Suprapubic skin (tissue), 3 donors: ENCODE results near the gene MEF2A.

Source experiments
- POLR2AphosphoS5 ChIP-seq, 3 donors: sonication (generic); formaldehyde crosslinking; IDR thresholded peaks; one replicate each; pipeline ENCODE4 v1.6.1; 2017; ENCODE audit warnings: antibody characterized with exemption in 3 of 3
- TF ChIP-seq, protein P1 (sequence below), 2 donors: fragments of 200-600 bp in 1 of 2; fragments of 450-650 bp in 1 of 2; sonication (generic) in 1 of 2; IDR thresholded peaks; one replicate each; pipeline ENCODE4 v1.5.1; 2016 to 2019; ENCODE audit warnings: antibody characterized with exemption in 2 of 2, mild to moderate bottlenecking in 1 of 2, moderate library complexity in 1 of 2

DNA sequence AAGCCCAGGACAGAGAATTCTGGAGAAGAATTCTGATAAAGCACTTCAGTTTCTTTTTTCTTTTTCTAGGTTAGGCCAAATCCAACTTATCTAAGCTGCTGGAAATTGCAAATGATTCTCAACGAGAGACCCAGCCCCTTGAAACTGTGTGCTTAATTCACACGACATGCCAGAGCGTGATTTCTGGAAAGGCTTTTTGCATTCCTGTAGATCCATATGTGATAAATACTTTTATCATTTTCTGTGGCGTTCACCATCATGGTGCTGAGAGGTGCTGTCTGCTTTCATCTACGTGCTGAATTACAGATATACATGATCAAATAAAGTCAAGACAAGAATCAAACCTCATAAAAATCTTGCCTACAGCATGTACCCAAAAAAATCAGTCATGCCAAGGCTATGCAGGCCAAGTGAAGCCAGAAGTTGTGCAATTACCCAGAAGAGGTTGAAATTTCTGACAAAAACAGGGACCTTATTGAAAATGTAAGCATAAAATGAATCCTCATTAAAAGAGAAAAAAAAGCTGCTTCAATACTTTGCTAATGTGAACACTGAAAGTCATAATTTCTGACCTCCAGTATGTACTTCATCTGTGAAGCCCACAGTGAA, 10.8 kb upstream of the MEF2A start:
- TF ChIP-seq, protein P1, sequence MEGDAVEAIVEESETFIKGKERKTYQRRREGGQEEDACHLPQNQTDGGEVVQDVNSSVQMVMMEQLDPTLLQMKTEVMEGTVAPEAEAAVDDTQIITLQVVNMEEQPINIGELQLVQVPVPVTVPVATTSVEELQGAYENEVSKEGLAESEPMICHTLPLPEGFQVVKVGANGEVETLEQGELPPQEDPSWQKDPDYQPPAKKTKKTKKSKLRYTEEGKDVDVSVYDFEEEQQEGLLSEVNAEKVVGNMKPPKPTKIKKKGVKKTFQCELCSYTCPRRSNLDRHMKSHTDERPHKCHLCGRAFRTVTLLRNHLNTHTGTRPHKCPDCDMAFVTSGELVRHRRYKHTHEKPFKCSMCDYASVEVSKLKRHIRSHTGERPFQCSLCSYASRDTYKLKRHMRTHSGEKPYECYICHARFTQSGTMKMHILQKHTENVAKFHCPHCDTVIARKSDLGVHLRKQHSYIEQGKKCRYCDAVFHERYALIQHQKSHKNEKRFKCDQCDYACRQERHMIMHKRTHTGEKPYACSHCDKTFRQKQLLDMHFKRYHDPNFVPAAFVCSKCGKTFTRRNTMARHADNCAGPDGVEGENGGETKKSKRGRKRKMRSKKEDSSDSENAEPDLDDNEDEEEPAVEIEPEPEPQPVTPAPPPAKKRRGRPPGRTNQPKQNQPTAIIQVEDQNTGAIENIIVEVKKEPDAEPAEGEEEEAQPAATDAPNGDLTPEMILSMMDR (IDR thresholded peaks at IDR 0.05) = no peak
- no peak for TF ChIP-seq POLR2AphosphoS5 (IDR thresholded peaks at IDR 0.05)
